Adrenal gland (tissue), 5 donors: ENCODE results near the gene EML2.

Experiments
- CTCF ChIP-seq, 6 experiments: fragments of 450-650 bp in 4 of 6; fragments of 200-600 bp in 2 of 6; sonication (generic) in 1 of 6; IDR thresholded peaks; 1 replicate in 5 of 6; 2 replicates in 1 of 6; pipeline versions ENCODE4 v1.5.1 to v1.8.0; 2016 to 2021; ENCODE audit warnings: antibody characterized with exemption in 6 of 6, mild to moderate bottlenecking in 2 of 6, moderate library complexity in 1 of 6
- POLR2A ChIP-seq, 2 donors: fragments of 450-650 bp; IDR thresholded peaks; one replicate each; pipeline ENCODE4 v1.6.1; 2017; ENCODE audit warnings: antibody characterized with exemption in 2 of 2, mild to moderate bottlenecking in 2 of 2, moderate library complexity in 1 of 2
- donor health status: DM: no; HTN: no; CAD: no.

DNA sequence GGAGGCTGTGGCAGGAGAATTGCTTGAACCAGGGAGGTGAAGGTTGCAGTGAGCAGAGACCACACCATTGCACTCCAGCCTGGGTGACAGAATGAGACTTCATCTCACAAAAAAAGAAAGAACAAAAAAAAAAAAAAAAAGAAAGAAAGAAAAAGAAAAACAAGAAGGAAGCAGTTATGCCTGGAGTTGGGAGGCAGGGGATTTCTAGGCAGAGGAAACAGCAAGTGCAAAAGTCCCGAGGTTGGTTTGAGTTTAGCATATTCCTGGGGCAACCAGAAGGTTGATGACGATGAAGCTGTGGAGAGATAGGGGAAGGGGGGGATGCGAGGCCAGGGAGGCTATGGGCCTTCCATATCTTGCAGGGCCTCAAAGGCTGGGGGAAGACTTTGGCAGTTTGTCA is 11.5 kb upstream of the EML2 start:
- TF ChIP-seq CTCF (IDR thresholded peaks at IDR 0.05) (no peak), POLR2A (IDR thresholded peaks at IDR 0.05) (no peak)
